Measurements from ENCODE around the gene HAUS7. TPM values are rescaled to one million over a fixed set of nuclear protein-coding genes. Genes with fewer than 3 reads are reported as not detected.

Gene HAUS7
- total and polyA plus RNA-seq, 2 of the 8 experiments (the other 6 are each of a cell fraction or from before 2014, with no cell fraction given) = 45.4 to 54.0 TPM

GRCh38 chrX:153414856-153415510 is 55.4 kb downstream of the HAUS7 start:
- no peak for DNase-seq (ENCODE audit: low read depth in 1 of 2, low spot score in 2 of 2)
- no peaks in the 10 kb centered on the region for H3K79me1 ChIP-seq (ENCODE audit: low read depth, low read length)
- POLR2A ChIA-PET (ENCODE audit: partially characterized antibody) = no interaction called here

More at GRCh38 chrX:153414856-153415510, 55.4 kb downstream of the HAUS7 start:
- H3K4ac ChIP-seq (replicated peaks; ENCODE audit: insufficient read length, low read depth, low read length) = no peak overlapping the region
- CTCF ChIA-PET (ENCODE audit: partially characterized antibody) = interaction anchor here (1.4 to 1.7 kb wide), 2 partner anchors 11 to 15 kb away, joined by 3 to 4 read pairs; no protein-coding TSS in a partner anchor
- H2BK15ac ChIP-seq (ENCODE audit: low read length) = no peak overlapping the region
- H3K14ac ChIP-seq (ENCODE audit: insufficient read length) = no peak overlapping the region
- no peaks in the 10 kb centered on the region for H3K9me3 ChIP-seq (ENCODE audit: insufficient read depth in 2 of 2, low read depth in 1 of 2, low read length in 1 of 2)
- H3K23ac ChIP-seq (ENCODE audit: insufficient read length) = no peak overlapping the region
- no peak for FAIRE-seq
- H2BK120ac ChIP-seq (replicated peaks; ENCODE audit: low read depth, low read length) = no peak overlapping the region
- no peak overlapping the region for H3K4me2 ChIP-seq (ENCODE audit: insufficient read depth in 1 of 2, low read depth in 2 of 2, low read length in 2 of 2)
- 98% methylated on average over 6 of the region's 9 CpGs; no CpG with 5 or more reads in 1 of the 2 experiments for WGBS, 2 experiments (ENCODE audit: extremely low coverage in 1 of 2, insufficient coverage in 1 of 2, insufficient read length in 1 of 2, insufficient replicate concordance in 2 of 2, low coverage in 1 of 2, low lambda C conversion rate in 2 of 2, missing lambda C conversion rate in 1 of 2)
- H2AFZ ChIP-seq (ENCODE audit: low read length) = no peak overlapping the region
- peaks cover 8 to 25% (median 16%) of the 10 kb centered on the region in 4 experiments for H3K27me3 ChIP-seq (replicated peaks in 1 of 4; ENCODE audit: control insufficient read depth in 3 of 4, extremely low read depth in 1 of 4, insufficient read depth in 3 of 4, low read length in 3 of 4)
- no peak overlapping the region for H2BK20ac ChIP-seq (ENCODE audit: low read length)
- H3K4me1 ChIP-seq (replicated peaks in 1 of 4; ENCODE audit: control insufficient read depth in 3 of 4, insufficient read depth in 4 of 4, low read length in 3 of 4) = 0 out of 7 replicates have a peak, but pooled peaks cover 0 to 4% (median 1%) of the 10 kb centered on the region in 4 experiments
- no peak for TF ChIP-seq TCF12 (IDR thresholded peaks at IDR 0.05; ENCODE audit: low read depth, low read length)
- TF ChIP-seq, protein P1, sequence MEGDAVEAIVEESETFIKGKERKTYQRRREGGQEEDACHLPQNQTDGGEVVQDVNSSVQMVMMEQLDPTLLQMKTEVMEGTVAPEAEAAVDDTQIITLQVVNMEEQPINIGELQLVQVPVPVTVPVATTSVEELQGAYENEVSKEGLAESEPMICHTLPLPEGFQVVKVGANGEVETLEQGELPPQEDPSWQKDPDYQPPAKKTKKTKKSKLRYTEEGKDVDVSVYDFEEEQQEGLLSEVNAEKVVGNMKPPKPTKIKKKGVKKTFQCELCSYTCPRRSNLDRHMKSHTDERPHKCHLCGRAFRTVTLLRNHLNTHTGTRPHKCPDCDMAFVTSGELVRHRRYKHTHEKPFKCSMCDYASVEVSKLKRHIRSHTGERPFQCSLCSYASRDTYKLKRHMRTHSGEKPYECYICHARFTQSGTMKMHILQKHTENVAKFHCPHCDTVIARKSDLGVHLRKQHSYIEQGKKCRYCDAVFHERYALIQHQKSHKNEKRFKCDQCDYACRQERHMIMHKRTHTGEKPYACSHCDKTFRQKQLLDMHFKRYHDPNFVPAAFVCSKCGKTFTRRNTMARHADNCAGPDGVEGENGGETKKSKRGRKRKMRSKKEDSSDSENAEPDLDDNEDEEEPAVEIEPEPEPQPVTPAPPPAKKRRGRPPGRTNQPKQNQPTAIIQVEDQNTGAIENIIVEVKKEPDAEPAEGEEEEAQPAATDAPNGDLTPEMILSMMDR (IDR thresholded peaks at IDR 0.05; ENCODE audit: control extremely low read depth in 1 of 3, insufficient read depth in 1 of 3, low read depth in 1 of 3, low read length in 3 of 3) = no peak
- TF ChIP-seq ZNF274 (IDR thresholded peaks at IDR 0.05; ENCODE audit: borderline replicate concordance, extremely low read depth, low read length) = no peak
- no peaks in the 10 kb centered on the region for H4K20me1 ChIP-seq (replicated peaks in 1 of 2; ENCODE audit: control insufficient read depth in 1 of 2, insufficient read depth in 2 of 2, low read length in 2 of 2)
- no peak overlapping the region for H3K27ac ChIP-seq (ENCODE audit: low read depth, low read length)
- no peak overlapping the region for H4K8ac ChIP-seq (ENCODE audit: extremely low read depth, insufficient read depth, low read length)
- no peak overlapping the region for H4K5ac ChIP-seq (ENCODE audit: insufficient read length, low read depth, low read length)
- no peak overlapping the region for H2BK5ac ChIP-seq (ENCODE audit: low read depth, low read length)
- no peak overlapping the region for H2AK5ac ChIP-seq (ENCODE audit: low read depth, low read length)
- no peak overlapping the region for H3K4me3 ChIP-seq (ENCODE audit: extremely low read depth in 1 of 4, insufficient read depth in 2 of 4, low read depth in 3 of 4, low read length in 4 of 4)
- no peak overlapping the region for H3K9ac ChIP-seq (replicated peaks in 1 of 4; ENCODE audit: extremely low read depth in 1 of 4, low read depth in 3 of 4, low read length in 3 of 4)
- H3K56ac ChIP-seq (replicated peaks; ENCODE audit: insufficient read length, low read depth, low read length) = no peak overlapping the region
- no peak overlapping the region for H4K91ac ChIP-seq (replicated peaks; ENCODE audit: insufficient read length, low read length)
- H2BK12ac ChIP-seq (ENCODE audit: low read depth, low read length) = no peak overlapping the region
- H3K18ac ChIP-seq (ENCODE audit: extremely low read depth, low read length) = no peak overlapping the region
- H3K23me2 ChIP-seq (ENCODE audit: low read depth, low read length) = peaks cover 3% of the 10 kb centered on the region; the same call in 1 of the 2 replicates
- no peaks in the 10 kb centered on the region for H3K79me2 ChIP-seq (ENCODE audit: control insufficient read depth in 1 of 2, insufficient read depth in 2 of 2, low read length in 2 of 2)
- H3K36me3 ChIP-seq (ENCODE audit: control insufficient read depth in 2 of 4, insufficient read depth in 4 of 4, low read length in 3 of 4) = no peaks in the 10 kb centered on the region
